HEK293 (cell line): Measurements from ENCODE around the gene CEP41.

Source experiments
- CTCF ChIA-PET: fragments of 350-600 bp; formaldehyde crosslinking; extraction: SDS; loops from one replicate; lab custom pipeline; 2021; ENCODE audit warnings: antibody characterized with exemption; lab: Yijun Ruan, JAX
- POLR2A ChIA-PET: fragments of 300-600 bp; formaldehyde crosslinking; extraction: SDS; loops from one replicate; lab custom pipeline; 2020; ENCODE audit warnings: antibody characterized with exemption, inconsistent platforms; lab: Yijun Ruan, JAX
- H3K27ac ChIP-seq: fragments of 200-500 bp; sonication (Bioruptor generic); 2 replicates; pipeline ENCODE4 v1.5.1; 2014; ENCODE audit warnings: low read depth, low read length, control low read depth, inconsistent platforms; ENCODE audit errors: extremely low read depth
- H3K36me3 ChIP-seq, 2 experiments: fragments of 200-500 bp in 1 of 2; sonication (Bioruptor generic) in 1 of 2; 1 replicate in 1 of 2; 2 replicates in 1 of 2; pipeline ENCODE4 v1.5.1; 2014 to 2017; ENCODE audit warnings: inconsistent platforms in 2 of 2, low read length in 2 of 2; ENCODE audit not compliant: control insufficient read depth in 2 of 2, insufficient read depth in 1 of 2
- H3K4me1 ChIP-seq: fragments of 200-500 bp; sonication (Bioruptor generic); 2 replicates; pipeline ENCODE4 v1.5.1; 2014; ENCODE audit warnings: mild to moderate bottlenecking, low read length, inconsistent platforms; ENCODE audit not compliant: control insufficient read depth, insufficient read depth
- H3K4me3 ChIP-seq: 2 replicates; pipeline ENCODE4 v1.5.1; 2011; ENCODE audit warnings: low read depth, mild to moderate bottlenecking, control low read depth, low read length, moderate library complexity
- H3K9me3 ChIP-seq: fragments of 200-500 bp; sonication (Bioruptor generic); 2 replicates; pipeline ENCODE4 v1.5.1; 2014; ENCODE audit warnings: low read depth, low read length, inconsistent platforms; ENCODE audit not compliant: control insufficient read depth, insufficient read depth
- KLF9 ChIP-seq: fragments of 450-650 bp; formaldehyde crosslinking; IDR thresholded peaks from 2 replicates; pipeline ENCODE4 v1.5.1; 2016; ENCODE audit warnings: missing biosample characterization, missing genetic modification characterization, low read depth
- OSR2 ChIP-seq: fragments of 450-650 bp; formaldehyde crosslinking; IDR thresholded peaks from 2 replicates; pipeline ENCODE4 v1.5.1; 2016; ENCODE audit warnings: missing biosample characterization, missing genetic modification characterization
- ZFP41 ChIP-seq: fragments of 450-650 bp; formaldehyde crosslinking; IDR thresholded peaks from 2 replicates; pipeline ENCODE4 v1.5.1; 2016; ENCODE audit warnings: missing biosample characterization, missing genetic modification characterization, borderline replicate concordance
- ZNF16 ChIP-seq: fragments of 450-650 bp; formaldehyde crosslinking; IDR thresholded peaks from 2 replicates; pipeline ENCODE4 v1.5.1; 2016; ENCODE audit warnings: low read depth, missing biosample characterization, missing genetic modification characterization
- ZNF169 ChIP-seq: fragments of 450-650 bp; formaldehyde crosslinking; IDR thresholded peaks from 2 replicates; pipeline ENCODE4 v1.5.1; 2016; ENCODE audit warnings: missing biosample characterization, missing genetic modification characterization
- ZNF280C ChIP-seq: fragments of 450-650 bp; formaldehyde crosslinking; IDR thresholded peaks from 2 replicates; pipeline ENCODE4 v1.5.1; 2016; ENCODE audit warnings: missing biosample characterization, missing genetic modification characterization
- ZNF335 ChIP-seq: fragments of 450-650 bp; formaldehyde crosslinking; conservative IDR thresholded peaks from 2 replicates; pipeline ENCODE4 v1.5.1; 2016; ENCODE audit warnings: missing biosample characterization, missing genetic modification characterization
- ZNF518A ChIP-seq: fragments of 450-650 bp; formaldehyde crosslinking; conservative IDR thresholded peaks from 2 replicates; pipeline ENCODE4 v1.5.1; 2016; ENCODE audit warnings: low read depth, missing biosample characterization, missing genetic modification characterization
- ZNF530 ChIP-seq: fragments of 450-650 bp; formaldehyde crosslinking; IDR thresholded peaks from 2 replicates; pipeline ENCODE4 v1.5.1; 2016; ENCODE audit warnings: low read depth, missing biosample characterization, missing genetic modification characterization
- ZSCAN16 ChIP-seq: fragments of 450-650 bp; formaldehyde crosslinking; IDR thresholded peaks from 2 replicates; pipeline ENCODE4 v1.5.1; 2016; ENCODE audit warnings: missing biosample characterization, missing genetic modification characterization
- TF ChIP-seq, protein P1 (sequence below): fragments of 450-650 bp; formaldehyde crosslinking; IDR thresholded peaks from 2 replicates; pipeline ENCODE4 v1.5.1; 2016; ENCODE audit warnings: missing biosample characterization, missing genetic modification characterization
- TF ChIP-seq, protein P2 (sequence below): fragments of 450-650 bp; formaldehyde crosslinking; IDR thresholded peaks from 2 replicates; pipeline ENCODE4 v1.5.1; 2016; ENCODE audit warnings: missing biosample characterization, missing genetic modification characterization
- TF ChIP-seq, protein P3 (sequence below): fragments of 450-650 bp; formaldehyde crosslinking; IDR thresholded peaks from 2 replicates; pipeline ENCODE4 v1.5.1; 2016; ENCODE audit warnings: missing biosample characterization, missing genetic modification characterization
- TF ChIP-seq, protein P4 (sequence below): fragments of 450-650 bp; formaldehyde crosslinking; IDR thresholded peaks from 2 replicates; pipeline ENCODE4 v1.5.1; 2016; ENCODE audit warnings: missing biosample characterization, missing genetic modification characterization
- TF ChIP-seq, protein P5 (sequence below): fragments of 450-650 bp; formaldehyde crosslinking; IDR thresholded peaks from 2 replicates; pipeline ENCODE4 v1.5.0; 2017; ENCODE audit warnings: missing biosample characterization, missing genetic modification characterization, borderline replicate concordance

Gene CEP41

GRCh38 chr7:130381468-130382312 is 59.1 kb downstream of the CEP41 start:
- H3K27ac ChIP-seq, result no peak overlapping the region
- ChIA-PET POLR2A (no interaction called here), CTCF (no interaction called here)
- no peaks in the 10 kb centered on the region for H3K9me3 ChIP-seq
- no peaks in the 10 kb centered on the region for H3K4me1 ChIP-seq
- TF ChIP-seq ZNF335 (tag by site-specific recombination), result no peak
- TF ChIP-seq ZFP41 (tag by site-specific recombination), result no peak
- TF ChIP-seq ZNF518A (tag by site-specific recombination), result no peak
- TF ChIP-seq, protein P1, sequence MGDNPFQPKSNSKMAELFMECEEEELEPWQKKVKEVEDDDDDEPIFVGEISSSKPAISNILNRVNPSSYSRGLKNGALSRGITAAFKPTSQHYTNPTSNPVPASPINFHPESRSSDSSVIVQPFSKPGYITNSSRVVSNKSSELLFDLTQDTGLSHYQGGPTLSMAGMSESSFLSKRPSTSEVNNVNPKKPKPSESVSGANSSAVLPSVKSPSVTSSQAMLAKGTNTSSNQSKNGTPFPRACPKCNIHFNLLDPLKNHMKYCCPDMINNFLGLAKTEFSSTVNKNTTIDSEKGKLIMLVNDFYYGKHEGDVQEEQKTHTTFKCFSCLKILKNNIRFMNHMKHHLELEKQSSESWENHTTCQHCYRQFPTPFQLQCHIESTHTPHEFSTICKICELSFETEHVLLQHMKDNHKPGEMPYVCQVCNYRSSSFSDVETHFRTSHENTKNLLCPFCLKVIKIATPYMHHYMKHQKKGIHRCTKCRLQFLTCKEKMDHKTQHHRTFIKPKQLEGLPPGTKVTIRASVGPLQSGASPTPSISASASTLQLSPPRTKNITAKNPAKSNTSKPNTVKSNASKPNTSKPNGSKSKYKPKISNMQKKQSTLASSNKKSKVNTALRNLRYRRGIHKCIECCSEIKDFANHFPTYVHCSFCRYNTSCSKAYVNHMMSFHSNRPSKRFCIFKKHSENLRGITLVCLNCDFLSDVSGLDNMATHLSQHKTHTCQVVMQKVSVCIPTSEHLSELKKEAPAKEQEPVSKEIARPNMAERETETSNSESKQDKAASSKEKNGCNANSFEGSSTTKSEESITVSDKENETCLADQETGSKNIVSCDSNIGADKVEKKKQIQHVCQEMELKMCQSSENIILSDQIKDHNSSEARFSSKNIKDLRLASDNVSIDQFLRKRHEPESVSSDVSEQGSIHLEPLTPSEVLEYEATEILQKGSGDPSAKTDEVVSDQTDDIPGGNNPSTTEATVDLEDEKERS (tag by site-specific recombination), result no peak
- TF ChIP-seq, protein P2, sequence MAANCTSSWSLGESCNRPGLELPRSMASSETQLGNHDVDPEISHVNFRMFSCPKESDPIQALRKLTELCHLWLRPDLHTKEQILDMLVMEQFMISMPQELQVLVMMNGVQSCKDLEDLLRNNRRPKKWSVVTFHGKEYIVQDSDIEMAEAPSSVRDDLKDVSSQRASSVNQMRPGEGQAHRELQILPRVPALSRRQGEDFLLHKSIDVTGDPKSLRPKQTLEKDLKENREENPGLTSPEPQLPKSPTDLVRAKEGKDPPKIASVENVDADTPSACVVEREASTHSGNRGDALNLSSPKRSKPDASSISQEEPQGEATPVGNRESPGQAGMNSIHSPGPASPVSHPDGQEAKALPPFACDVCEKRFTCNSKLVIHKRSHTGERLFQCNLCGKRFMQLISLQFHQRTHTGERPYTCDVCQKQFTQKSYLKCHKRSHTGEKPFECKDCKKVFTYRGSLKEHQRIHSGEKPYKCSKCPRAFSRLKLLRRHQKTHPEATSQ, result no peak
- TF ChIP-seq ZNF16, result no peak
- TF ChIP-seq, all 188 proteins: peak for 0
- Histone ChIP-seq H3K4me3 (no peak overlapping the region), H3K36me3 (no peaks in the 10 kb centered on the region)

DNA sequence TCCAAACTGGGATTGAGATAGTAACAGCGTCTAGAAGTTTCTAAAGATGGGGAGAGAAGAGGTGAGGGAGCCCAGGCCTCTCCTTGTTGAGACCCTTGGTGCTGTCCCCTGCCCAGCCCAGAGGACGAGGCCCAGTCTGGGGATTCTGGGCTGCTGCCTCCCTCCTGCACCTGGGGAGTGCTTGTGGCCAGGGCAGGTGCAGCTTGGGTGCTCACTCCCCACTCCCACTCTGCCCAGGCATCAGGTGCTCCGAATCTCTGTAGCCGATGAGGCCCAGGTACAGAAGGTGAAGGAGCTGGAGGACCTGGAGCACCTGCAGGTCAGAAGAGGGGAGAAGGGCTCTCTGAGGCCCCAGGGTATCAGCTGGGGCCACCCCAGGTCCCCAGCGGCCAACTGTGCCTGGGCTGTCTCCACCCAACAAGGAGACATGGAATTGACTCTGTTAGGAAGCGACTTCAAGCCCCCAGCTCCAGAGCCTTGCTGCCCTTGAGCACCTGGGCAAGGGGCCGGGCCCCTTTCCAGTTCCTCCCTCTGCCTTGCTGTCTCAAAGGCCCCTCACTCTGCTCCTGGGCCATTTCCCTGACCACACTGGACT is 59.9 kb downstream of the CEP41 start:
- ChIA-PET CTCF (interaction anchor here (0.6 to 0.7 kb wide), 2 partner anchors 155 to 628 kb away, joined by 3 to 5 read pairs; no protein-coding TSS in a partner anchor), POLR2A (no interaction called here)
- Histone ChIP-seq H3K4me3 (no peak overlapping the region), H3K36me3 (no peaks in the 10 kb centered on the region), H3K4me1 (no peaks in the 10 kb centered on the region), H3K27ac (no peak overlapping the region), H3K9me3 (no peaks in the 10 kb centered on the region)
- TF ChIP-seq ZNF530 (tag by site-specific recombination) (no peak), ZNF169 (no peak), KLF9 (tag by site-specific recombination) (no peak), ZNF280C (tag by site-specific recombination) (no peak), ZSCAN16 (tag by site-specific recombination) (no peak), OSR2 (tag by site-specific recombination) (no peak)
- TF ChIP-seq, protein P3, sequence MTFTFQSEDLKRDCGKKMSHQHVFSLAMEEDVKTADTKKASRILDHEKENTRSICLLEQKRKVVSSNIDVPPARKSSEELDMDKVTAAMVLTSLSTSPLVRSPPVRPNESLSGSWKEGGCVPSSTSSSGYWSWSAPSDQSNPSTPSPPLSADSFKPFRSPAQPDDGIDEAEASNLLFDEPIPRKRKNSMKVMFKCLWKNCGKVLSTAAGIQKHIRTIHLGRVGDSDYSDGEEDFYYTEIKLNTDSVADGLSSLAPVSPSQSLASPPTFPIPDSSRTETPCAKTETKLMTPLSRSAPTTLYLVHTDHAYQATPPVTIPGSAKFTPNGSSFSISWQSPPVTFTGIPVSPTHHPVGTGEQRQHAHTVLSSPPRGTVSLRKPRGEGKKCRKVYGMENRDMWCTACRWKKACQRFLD (tag by site-specific recombination), result no peak
- TF ChIP-seq, protein P4, sequence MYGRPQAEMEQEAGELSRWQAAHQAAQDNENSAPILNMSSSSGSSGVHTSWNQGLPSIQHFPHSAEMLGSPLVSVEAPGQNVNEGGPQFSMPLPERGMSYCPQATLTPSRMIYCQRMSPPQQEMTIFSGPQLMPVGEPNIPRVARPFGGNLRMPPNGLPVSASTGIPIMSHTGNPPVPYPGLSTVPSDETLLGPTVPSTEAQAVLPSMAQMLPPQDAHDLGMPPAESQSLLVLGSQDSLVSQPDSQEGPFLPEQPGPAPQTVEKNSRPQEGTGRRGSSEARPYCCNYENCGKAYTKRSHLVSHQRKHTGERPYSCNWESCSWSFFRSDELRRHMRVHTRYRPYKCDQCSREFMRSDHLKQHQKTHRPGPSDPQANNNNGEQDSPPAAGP (tag by site-specific recombination), result no peak
- TF ChIP-seq, protein P5, sequence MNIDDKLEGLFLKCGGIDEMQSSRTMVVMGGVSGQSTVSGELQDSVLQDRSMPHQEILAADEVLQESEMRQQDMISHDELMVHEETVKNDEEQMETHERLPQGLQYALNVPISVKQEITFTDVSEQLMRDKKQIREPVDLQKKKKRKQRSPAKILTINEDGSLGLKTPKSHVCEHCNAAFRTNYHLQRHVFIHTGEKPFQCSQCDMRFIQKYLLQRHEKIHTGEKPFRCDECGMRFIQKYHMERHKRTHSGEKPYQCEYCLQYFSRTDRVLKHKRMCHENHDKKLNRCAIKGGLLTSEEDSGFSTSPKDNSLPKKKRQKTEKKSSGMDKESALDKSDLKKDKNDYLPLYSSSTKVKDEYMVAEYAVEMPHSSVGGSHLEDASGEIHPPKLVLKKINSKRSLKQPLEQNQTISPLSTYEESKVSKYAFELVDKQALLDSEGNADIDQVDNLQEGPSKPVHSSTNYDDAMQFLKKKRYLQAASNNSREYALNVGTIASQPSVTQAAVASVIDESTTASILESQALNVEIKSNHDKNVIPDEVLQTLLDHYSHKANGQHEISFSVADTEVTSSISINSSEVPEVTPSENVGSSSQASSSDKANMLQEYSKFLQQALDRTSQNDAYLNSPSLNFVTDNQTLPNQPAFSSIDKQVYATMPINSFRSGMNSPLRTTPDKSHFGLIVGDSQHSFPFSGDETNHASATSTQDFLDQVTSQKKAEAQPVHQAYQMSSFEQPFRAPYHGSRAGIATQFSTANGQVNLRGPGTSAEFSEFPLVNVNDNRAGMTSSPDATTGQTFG, result no peak
